Activated CD4-positive, alpha-beta T cell treated with anti-CD3 and anti-CD28 coated beads, Interleukin-2, amount 10 ng/mL, durations not matched to agents 7 days and 5 days (primary cell): Measurements from ENCODE around the gene UACA. TPM values are rescaled to one million over a fixed set of nuclear protein-coding genes. Genes with fewer than 3 reads are reported as not detected.

Source experiments
- CTCF ChIA-PET: fragments of 350-600 bp; sonication (Branson Sonifier 250); formaldehyde crosslinking; loops from one replicate; lab custom pipeline; 2021; ENCODE audit warnings: antibody characterized with exemption; lab: Charles Lee
- POLR2A ChIA-PET: fragments of 350-600 bp; sonication (Branson Sonifier 250); formaldehyde crosslinking; loops from one replicate; lab custom pipeline; 2021; ENCODE audit warnings: antibody characterized with exemption; lab: Charles Lee
- DNase-seq: peaks from one replicate; pipeline ENCODE4 v3.0.0-alpha.2; 2020
- H3K27ac Mint-ChIP-seq: one replicate; pipeline ENCODE4 v1.8.0; 2021; ENCODE audit warnings: mild to moderate bottlenecking, moderate library complexity, mixed read lengths
- H3K27me3 Mint-ChIP-seq: one replicate; pipeline ENCODE4 v1.8.0; 2021; ENCODE audit warnings: mixed read lengths
- H3K36me3 Mint-ChIP-seq: one replicate; pipeline ENCODE4 v1.8.0; 2021; ENCODE audit warnings: low read depth, mixed read lengths
- H3K4me1 Mint-ChIP-seq: one replicate; pipeline ENCODE4 v1.8.0; 2021; ENCODE audit warnings: mixed read lengths
- H3K4me3 Mint-ChIP-seq: one replicate; pipeline ENCODE4 v1.8.0; 2021; ENCODE audit warnings: mild to moderate bottlenecking, moderate library complexity, mixed read lengths
- H3K9me3 Mint-ChIP-seq: one replicate; pipeline ENCODE4 v1.8.0; 2021; ENCODE audit warnings: mixed read lengths
- total RNA-seq, 2 experiments: library from RNA; stranded (reverse); gene quantifications; one replicate each; pipeline ENCODE4 v1.2.3, GENCODE V29; 2021

The UACA gene
- total RNA-seq, 2 experiments from 2014 or later, result 3.9 to 4.1 TPM

DNA sequence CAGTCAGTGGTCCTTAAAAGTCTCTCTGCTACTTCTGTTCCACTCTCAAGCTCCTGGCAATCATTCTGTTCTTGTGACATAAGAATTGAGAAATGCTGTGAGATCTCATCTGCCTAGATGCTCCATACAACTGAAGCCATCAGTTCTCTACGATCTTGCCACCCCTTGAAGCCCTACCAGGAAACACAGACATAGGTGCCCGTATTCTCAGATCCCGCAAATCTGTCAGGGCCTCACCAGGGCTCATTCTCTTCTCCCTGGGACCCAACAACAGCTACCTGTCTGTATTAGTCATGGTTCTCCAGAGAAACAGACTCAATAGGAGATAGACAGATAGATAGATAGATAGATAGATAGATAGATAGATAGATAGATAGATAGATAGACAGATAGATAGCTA, 149.1 kb downstream of the UACA start:
- peaks cover 10% of the 10 kb centered on the region for H3K27me3 Mint-ChIP-seq
- H3K4me3 Mint-ChIP-seq, result no peak overlapping the region
- no peak for DNase-seq
- no peaks in the 10 kb centered on the region for H3K4me1 Mint-ChIP-seq
- H3K27ac Mint-ChIP-seq, result no peak overlapping the region
- no peaks in the 10 kb centered on the region for H3K9me3 Mint-ChIP-seq
- POLR2A ChIA-PET, result no interaction called here
- H3K36me3 Mint-ChIP-seq, result no peaks in the 10 kb centered on the region
- CTCF ChIA-PET, result no interaction called here

DNA sequence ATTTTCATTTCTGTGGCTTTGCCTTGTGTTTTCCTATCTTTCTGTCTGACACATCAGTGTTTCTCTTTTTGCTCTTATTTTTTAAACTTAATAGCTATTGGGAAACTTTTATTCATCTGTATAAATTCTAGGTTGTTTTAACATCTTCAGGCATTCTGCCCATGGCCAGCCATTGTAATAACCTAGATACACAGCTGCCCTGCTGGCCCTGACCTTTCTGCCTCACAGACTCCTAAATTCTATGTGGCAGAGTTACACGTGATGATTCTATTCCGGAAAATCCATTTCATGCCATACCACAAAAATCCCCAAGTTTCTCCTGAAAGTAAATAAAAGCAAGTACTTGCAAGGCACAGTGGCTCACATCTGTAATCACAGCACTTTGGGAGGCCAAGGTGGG, 150.1 kb downstream of the UACA start:
- H3K9me3 Mint-ChIP-seq, result no peaks in the 10 kb centered on the region
- no peak overlapping the region for H3K27ac Mint-ChIP-seq
- peaks cover 10% of the 10 kb centered on the region for H3K27me3 Mint-ChIP-seq
- H3K36me3 Mint-ChIP-seq, result no peaks in the 10 kb centered on the region
- H3K4me1 Mint-ChIP-seq, result no peaks in the 10 kb centered on the region
- no peak for DNase-seq
- ChIA-PET POLR2A (no interaction called here), CTCF (interaction anchor here (0.7 kb wide), 1 partner anchor 109 kb away, joined by 3 read pairs; no protein-coding TSS in a partner anchor)
- H3K4me3 Mint-ChIP-seq, result no peak overlapping the region

DNA sequence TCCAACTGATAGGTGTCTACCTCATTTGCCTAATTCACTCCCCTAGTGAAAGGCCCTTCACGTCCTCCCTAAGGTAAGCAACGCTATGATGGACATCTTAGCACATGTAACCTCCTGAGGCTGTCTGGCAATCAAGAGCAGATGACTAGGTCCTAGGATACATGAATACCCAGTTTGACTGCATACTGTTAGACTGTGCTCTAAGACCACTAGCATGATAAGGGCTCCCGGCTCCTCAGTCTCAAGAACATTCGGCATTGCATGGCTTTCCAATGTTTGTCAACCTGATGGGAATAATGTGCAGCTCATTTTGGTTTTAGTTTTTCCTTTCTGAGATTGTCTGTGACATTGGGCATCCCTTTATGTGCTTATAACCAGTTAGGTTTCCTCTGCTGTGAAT, 152.1 kb downstream of the UACA start:
- H3K27me3 Mint-ChIP-seq, result peaks cover 7% of the 10 kb centered on the region
- H3K27ac Mint-ChIP-seq, result no peak overlapping the region
- DNase-seq, result no peak
- ChIA-PET POLR2A (no interaction called here), CTCF (no interaction called here)
- H3K4me3 Mint-ChIP-seq, result no peak overlapping the region
- no peaks in the 10 kb centered on the region for H3K4me1 Mint-ChIP-seq
- H3K36me3 Mint-ChIP-seq, result no peaks in the 10 kb centered on the region
- no peaks in the 10 kb centered on the region for H3K9me3 Mint-ChIP-seq

DNA sequence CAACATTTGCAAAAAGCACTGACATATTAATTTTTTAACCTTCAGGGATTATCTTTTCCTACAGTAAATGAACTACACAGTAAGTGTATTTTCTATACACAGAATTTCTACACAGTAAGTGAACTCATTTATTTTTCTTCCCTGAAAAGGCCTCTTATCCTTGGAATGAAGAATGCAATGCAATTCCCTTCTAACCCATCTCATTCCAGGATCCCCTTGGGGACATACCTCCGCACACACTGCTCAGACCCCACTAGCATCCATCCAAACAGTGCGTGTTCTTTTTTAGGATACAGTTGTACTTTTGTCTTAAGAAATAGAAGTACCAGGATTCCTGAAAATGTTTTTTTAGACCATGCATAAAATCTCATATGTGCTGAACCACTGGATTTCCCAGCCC, 152.8 kb downstream of the UACA start:
- CTCF ChIA-PET, result no interaction called here
- H3K4me3 Mint-ChIP-seq, result no peak overlapping the region

DNA sequence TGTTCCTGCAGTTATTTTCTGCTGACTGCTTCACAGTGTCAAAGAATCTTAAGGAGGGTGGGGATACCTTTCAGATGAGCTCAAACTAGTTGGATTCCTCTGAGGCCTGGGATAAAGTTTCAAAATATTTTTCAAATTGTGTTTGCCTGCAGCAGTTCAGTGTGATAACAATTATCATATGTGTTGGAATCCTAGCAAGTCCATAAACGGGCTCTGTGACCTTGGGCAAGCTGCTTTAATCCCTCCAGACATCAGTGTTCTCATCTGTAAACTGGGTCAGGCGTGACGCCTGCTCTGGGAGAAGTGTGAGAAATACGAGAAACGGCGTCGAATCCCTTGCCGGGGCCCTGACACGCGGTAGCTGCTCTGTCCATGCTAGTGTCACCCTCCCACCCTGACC, 153.5 kb downstream of the UACA start:
- no peaks in the 10 kb centered on the region for H3K4me1 Mint-ChIP-seq
- ChIA-PET CTCF (no interaction called here), POLR2A (no interaction called here)
- H3K27me3 Mint-ChIP-seq, result peaks cover 3% of the 10 kb centered on the region
- no peaks in the 10 kb centered on the region for H3K9me3 Mint-ChIP-seq
- H3K4me3 Mint-ChIP-seq, result no peak overlapping the region
- no peak for DNase-seq
- no peaks in the 10 kb centered on the region for H3K36me3 Mint-ChIP-seq
- H3K27ac Mint-ChIP-seq, result no peak overlapping the region

More for the DNA sequence above, 152.8 kb downstream of the UACA start:
- no peaks in the 10 kb centered on the region for H3K4me1 Mint-ChIP-seq
- H3K27ac Mint-ChIP-seq, result no peak overlapping the region
- H3K27me3 Mint-ChIP-seq, result peaks cover 6% of the 10 kb centered on the region
- H3K9me3 Mint-ChIP-seq, result no peaks in the 10 kb centered on the region
- POLR2A ChIA-PET, result no interaction called here
- no peak for DNase-seq
- no peaks in the 10 kb centered on the region for H3K36me3 Mint-ChIP-seq

DNA sequence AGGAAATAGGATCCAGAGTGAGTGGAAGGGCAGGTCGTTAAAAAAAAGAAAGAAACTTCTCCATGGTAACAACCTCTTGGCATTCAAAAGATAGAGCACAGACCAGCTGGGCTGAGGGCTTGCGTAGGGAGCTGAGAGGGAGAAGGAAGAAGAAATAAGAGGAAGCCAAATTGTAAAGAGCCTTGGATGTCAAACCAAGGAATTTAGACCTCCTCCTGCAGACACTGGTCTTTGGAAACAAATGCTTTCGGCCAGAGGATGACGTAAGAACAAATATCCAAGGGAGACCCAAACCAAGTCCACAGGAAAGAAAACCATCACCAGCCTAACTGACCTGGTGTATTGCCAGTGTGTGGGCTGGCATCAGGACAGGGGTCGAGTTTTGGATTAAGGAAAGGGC, 155.2 kb downstream of the UACA start:
- ChIA-PET POLR2A (no interaction called here), CTCF (interaction anchor here (0.7 kb wide), 1 partner anchor 307 kb away, joined by 3 read pairs; no protein-coding TSS in a partner anchor)
- peaks cover 3% of the 10 kb centered on the region for H3K27me3 Mint-ChIP-seq
- H3K4me1 Mint-ChIP-seq, result no peaks in the 10 kb centered on the region
- no peak overlapping the region for H3K4me3 Mint-ChIP-seq
- H3K27ac Mint-ChIP-seq, result no peak overlapping the region
- no peaks in the 10 kb centered on the region for H3K9me3 Mint-ChIP-seq
- no peaks in the 10 kb centered on the region for H3K36me3 Mint-ChIP-seq
- DNase-seq, result no peak

DNA sequence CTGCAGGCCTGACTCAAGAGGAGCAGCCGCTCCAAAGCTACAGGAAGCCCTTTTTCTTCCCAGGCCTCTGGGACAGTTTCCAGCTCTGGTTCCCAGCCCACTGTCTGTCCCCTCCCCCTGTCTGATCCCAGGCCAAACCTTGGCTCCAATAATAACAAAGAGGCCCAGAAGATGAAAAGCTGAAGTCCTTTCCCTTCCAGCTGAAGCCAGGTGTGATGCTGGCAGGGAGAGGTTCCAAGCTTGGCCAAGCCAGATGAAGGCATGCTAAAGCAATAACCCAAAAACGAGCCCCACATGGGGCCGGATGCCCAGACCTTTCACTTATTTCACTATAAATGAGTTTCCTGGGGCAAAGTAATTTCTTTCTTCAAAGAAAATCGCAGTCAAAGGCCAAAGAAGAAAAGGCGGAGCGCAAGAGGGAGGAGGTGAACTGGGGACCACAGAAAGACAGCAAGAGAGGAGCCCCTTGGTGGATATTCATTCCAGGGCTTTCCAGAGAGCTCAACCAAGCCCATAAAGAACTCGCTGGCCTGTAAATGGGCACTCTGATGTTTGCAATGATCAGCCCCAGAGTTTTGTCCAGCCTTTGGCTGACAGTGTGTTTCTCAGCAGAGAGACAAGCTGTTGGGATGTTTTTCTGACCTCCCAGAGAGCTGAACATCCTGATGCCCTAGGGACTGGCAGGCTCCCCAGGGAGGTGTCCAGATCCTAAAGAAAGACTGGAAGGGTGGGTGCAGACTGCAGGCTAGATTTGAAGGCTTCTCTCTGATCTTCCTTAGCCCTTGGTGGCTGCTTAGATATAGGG, 157.6 kb downstream of the UACA start:
- no peak overlapping the region for H3K4me3 Mint-ChIP-seq
- no peak overlapping the region for H3K27ac Mint-ChIP-seq
- H3K27me3 Mint-ChIP-seq, result peaks cover 3% of the 10 kb centered on the region
- no peak for DNase-seq
- H3K36me3 Mint-ChIP-seq, result no peaks in the 10 kb centered on the region
- H3K9me3 Mint-ChIP-seq, result no peaks in the 10 kb centered on the region
- CTCF ChIA-PET, result interaction anchor here (1.2 kb wide), 1 partner anchor 139 kb away, joined by 3 read pairs; no protein-coding TSS in a partner anchor
- POLR2A ChIA-PET, result no interaction called here
- H3K4me1 Mint-ChIP-seq, result no peaks in the 10 kb centered on the region

DNA sequence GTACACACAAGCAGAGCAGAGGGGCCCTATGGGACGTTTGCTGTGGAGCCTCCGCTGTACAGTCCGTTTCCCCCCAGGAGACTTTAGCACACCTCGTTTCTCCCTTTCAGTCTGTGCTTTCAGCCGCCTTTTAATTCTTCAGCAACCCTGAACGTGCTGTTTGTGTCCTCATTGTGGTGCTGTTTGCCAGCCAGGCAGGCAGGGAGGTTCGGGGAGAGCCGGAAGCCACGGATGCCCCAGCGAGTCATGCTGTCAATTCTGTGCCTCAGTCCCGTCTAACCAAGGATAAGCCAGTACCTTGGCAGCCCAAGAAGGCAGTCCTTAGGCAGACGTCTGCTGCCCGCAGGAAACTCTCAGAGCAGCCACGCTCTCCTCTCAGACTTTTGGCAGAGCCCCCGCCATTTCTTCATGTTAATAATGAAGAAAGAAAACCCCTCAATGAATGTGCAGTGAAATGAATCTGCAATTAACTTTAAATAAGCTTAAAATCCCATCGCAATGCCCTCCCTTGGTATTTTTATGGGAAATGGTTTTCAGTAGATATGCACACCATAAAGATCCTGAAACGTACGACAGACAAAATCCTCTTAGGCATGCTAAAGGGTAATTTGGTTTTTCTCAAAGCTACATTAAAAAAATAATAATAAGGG, 158.6 kb downstream of the UACA start:
- Mint-ChIP-seq H3K4me1 (no peaks in the 10 kb centered on the region), H3K27me3 (peaks cover 3% of the 10 kb centered on the region), H3K27ac (no peak overlapping the region), H3K36me3 (no peaks in the 10 kb centered on the region), H3K4me3 (no peak overlapping the region), H3K9me3 (peaks cover 2% of the 10 kb centered on the region)
- ChIA-PET CTCF (no interaction called here), POLR2A (no interaction called here)
- DNase-seq, result no peak

Other genes with a start within 250 kb of the UACA start
- gene LARP6, start 90.6 kb upstream of the UACA start, total RNA-seq, result not detected
- not detected for gene THAP10, start 128.9 kb upstream of the UACA start, total RNA-seq
- gene LRRC49, start 129.3 kb upstream of the UACA start, total RNA-seq, result not detected